ENCODE data around the gene SLC6A11.

SLC6A11 gene

GRCh38 chr3:10962481-10963036, 146.5 kb downstream of the SLC6A11 start:
- Histone ChIP-seq H3K4me3 (ENCODE audit: low read depth, low read length) (no peak overlapping the region), H3K27me3 (ENCODE audit: insufficient read depth, low read depth, severe bottlenecking) (no peaks in the 10 kb centered on the region), H3K27ac (no peak overlapping the region), H3K9me3 (ENCODE audit: severe bottlenecking) (no peaks in the 10 kb centered on the region), H3K36me3 (no peaks in the 10 kb centered on the region)
- DNase-seq = no peak
- TF ChIP-seq, protein P1, sequence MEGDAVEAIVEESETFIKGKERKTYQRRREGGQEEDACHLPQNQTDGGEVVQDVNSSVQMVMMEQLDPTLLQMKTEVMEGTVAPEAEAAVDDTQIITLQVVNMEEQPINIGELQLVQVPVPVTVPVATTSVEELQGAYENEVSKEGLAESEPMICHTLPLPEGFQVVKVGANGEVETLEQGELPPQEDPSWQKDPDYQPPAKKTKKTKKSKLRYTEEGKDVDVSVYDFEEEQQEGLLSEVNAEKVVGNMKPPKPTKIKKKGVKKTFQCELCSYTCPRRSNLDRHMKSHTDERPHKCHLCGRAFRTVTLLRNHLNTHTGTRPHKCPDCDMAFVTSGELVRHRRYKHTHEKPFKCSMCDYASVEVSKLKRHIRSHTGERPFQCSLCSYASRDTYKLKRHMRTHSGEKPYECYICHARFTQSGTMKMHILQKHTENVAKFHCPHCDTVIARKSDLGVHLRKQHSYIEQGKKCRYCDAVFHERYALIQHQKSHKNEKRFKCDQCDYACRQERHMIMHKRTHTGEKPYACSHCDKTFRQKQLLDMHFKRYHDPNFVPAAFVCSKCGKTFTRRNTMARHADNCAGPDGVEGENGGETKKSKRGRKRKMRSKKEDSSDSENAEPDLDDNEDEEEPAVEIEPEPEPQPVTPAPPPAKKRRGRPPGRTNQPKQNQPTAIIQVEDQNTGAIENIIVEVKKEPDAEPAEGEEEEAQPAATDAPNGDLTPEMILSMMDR (IDR thresholded peaks at IDR 0.05; ENCODE audit: low read depth, low read length) = no peak

DNA sequence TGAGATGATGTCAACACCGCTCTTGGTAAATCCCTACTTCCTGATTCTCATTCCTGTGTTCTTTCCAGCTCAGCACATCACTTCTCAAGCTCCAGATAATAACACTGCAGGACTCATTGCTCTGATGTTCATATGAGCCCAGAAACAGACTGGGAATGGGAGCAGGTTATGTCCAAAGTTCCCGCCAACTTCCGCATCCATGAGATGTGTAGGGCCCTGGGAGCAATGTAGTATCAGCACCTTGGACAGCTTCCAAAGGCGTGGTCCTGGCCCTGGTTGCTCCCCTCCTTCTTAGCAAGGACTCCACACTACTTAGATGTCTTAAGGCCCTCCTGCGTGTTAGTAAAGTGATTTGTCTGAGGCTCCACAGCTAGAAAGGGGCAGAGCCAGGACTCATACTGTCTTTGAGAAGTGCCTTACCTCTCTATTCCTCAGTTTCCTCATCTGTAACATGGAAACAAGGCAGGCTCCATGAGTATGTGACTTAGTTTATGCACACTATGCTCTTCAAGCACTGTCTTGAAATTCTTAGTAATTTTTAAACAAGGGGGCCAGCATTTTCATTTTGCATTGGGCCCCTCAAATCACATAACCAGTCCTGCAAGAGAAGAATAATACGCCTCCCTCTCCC, 148.6 kb downstream of the SLC6A11 start:
- Histone ChIP-seq H3K9me3 (ENCODE audit: severe bottlenecking) (no peaks in the 10 kb centered on the region), H3K4me3 (ENCODE audit: low read depth, low read length) (no peak overlapping the region), H3K27ac (no peak overlapping the region), H3K36me3 (no peaks in the 10 kb centered on the region), H3K27me3 (ENCODE audit: insufficient read depth, low read depth, severe bottlenecking) (no peaks in the 10 kb centered on the region)
- no peak for DNase-seq
- TF ChIP-seq, protein P1 (IDR thresholded peaks at IDR 0.05; ENCODE audit: low read depth, low read length) = no peak

- TF ChIP-seq, protein P1 (IDR thresholded peaks at IDR 0.05; ENCODE audit: low read depth, low read length) = no peak
- no peak overlapping the region for H3K27ac ChIP-seq
- DNase-seq = no peak
- H3K27me3 ChIP-seq (ENCODE audit: insufficient read depth, low read depth, severe bottlenecking) = no peaks in the 10 kb centered on the region
- H3K36me3 ChIP-seq = no peaks in the 10 kb centered on the region
- no peak overlapping the region for H3K4me3 ChIP-seq (ENCODE audit: low read depth, low read length)
- H3K9me3 ChIP-seq (ENCODE audit: severe bottlenecking) = no peaks in the 10 kb centered on the region
These were observed 152.4 kb downstream of the SLC6A11 start for GRCh38 chr3:10968401-10968800.

DNA sequence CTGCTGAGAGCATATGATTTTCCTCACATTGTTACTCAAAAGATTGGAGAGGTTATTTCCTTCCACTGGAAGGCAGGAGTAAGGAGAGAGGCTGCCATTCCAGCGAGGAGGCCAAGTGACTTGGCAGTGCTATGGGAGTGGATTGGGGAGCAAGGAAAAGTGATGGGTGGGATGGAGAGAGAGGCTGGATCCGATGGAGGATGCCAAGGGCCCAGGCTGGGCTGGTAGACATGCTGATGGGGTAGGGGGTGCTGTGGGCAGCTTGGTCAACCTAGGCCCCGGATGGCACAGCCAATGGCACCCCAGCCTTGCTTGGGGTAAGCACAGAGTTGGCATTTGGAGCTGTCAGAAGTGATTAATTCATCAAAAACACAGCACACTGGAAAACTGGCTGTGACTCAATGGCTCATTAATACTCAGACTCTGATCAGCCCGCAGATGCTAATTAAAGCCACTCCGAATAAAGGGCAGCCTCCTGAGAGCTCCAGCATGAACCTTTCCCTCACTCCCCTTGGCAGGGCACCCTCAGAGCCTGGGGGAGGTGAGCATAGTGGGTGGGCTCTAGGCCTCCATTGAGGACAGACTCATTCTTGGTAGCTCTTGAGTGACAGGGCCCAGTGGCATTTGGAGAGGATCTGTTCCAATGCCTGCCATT, 154.4 kb downstream of the SLC6A11 start:
- TF ChIP-seq, protein P1 (IDR thresholded peaks at IDR 0.05; ENCODE audit: low read depth, low read length) = no peak
- Histone ChIP-seq H3K27ac (no peak overlapping the region), H3K36me3 (no peaks in the 10 kb centered on the region), H3K4me3 (ENCODE audit: low read depth, low read length) (no peak overlapping the region), H3K27me3 (ENCODE audit: insufficient read depth, low read depth, severe bottlenecking) (no peaks in the 10 kb centered on the region), H3K9me3 (ENCODE audit: severe bottlenecking) (no peaks in the 10 kb centered on the region)
- DNase-seq = no peak

DNA sequence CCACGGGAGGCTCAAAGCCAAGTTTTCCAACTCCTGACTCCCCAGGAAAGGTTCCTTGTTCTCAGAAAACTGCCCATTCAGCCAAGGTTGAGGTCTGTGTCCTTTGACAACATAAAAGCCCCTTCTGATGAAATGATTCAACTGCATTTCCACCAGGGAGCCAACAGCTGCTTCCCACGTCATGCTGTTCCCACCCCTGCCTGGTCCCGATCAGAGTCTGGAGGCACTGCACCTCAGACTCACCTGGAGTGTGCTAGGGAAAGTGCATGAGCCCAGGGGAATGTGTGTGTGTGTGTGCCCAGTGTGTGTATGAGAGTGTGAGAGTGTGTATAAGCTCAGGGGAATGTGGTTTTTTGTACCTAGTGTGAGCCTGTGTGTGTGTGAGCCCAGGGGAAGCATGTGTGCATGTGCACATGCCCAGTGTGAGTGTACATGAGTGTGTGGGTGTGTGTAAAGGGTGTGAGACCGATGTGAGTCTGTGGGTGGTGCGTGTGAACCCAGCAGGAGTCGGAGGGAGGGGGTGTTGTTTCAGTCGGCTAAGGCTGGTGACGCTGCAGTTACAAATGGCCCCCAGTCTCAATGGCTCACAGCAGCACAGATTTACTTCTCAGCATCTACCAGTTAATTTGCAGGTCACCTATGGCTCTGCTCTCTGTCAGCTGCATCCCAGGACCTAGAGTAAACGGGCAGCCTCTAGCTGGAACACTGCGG, 156.2 kb downstream of the SLC6A11 start:
- Histone ChIP-seq H3K36me3 (no peaks in the 10 kb centered on the region), H3K4me3 (ENCODE audit: low read depth, low read length) (no peak overlapping the region), H3K27me3 (ENCODE audit: insufficient read depth, low read depth, severe bottlenecking) (no peaks in the 10 kb centered on the region), H3K27ac (no peak overlapping the region), H3K9me3 (ENCODE audit: severe bottlenecking) (no peaks in the 10 kb centered on the region)
- no peak for DNase-seq
- TF ChIP-seq, protein P1 (IDR thresholded peaks at IDR 0.05; ENCODE audit: low read depth, low read length) = no peak
